DND-41 (cell line): ENCODE measurements around the gene SLC24A2.

Experiments used
- CTCF ChIP-seq: IDR thresholded peaks from 2 replicates; pipeline ENCODE4 v1.5.1; 2012; ENCODE audit warnings: borderline replicate concordance, low read length, moderate library complexity, mild to moderate bottlenecking; ENCODE audit not compliant: poor library complexity, severe bottlenecking; ENCODE audit errors: extremely low read depth
- EZH2 ChIP-seq: IDR thresholded peaks from 3 replicates; pipeline ENCODE4 v1.6.1; 2012; ENCODE audit warnings: borderline replicate concordance, low read depth, mild to moderate bottlenecking, moderate library complexity, low read length, inconsistent platforms; ENCODE audit not compliant: severe bottlenecking

GRCh38 chr9:19800884-19801283 lies 12.0 kb upstream of the SLC24A2 start:
- TF ChIP-seq EZH2 (no peak), CTCF (no peak)
